BLaER1 (cell line): ENCODE measurements around the gene KSR1.

ENCODE experiments used
- H3K27ac ChIP-seq: shearing (Covaris generic); formaldehyde crosslinking; 2 replicates; pipeline ENCODE4 v1.8.1; 2022
- H3K27me3 ChIP-seq: shearing (Covaris generic); formaldehyde crosslinking; 2 replicates; pipeline ENCODE4 v1.8.1; 2022
- H3K36me3 ChIP-seq: shearing (Covaris generic); formaldehyde crosslinking; 2 replicates; pipeline ENCODE4 v1.8.1; 2022
- H3K4me1 ChIP-seq: shearing (Covaris generic); formaldehyde crosslinking; 2 replicates; pipeline ENCODE4 v1.8.1; 2022
- H3K4me2 ChIP-seq: shearing (Covaris generic); formaldehyde crosslinking; 2 replicates; pipeline ENCODE4 v1.8.1; 2022
- H3K4me3 ChIP-seq: shearing (Covaris generic); formaldehyde crosslinking; 2 replicates; pipeline ENCODE4 v1.8.1; 2022
- H3K9ac ChIP-seq: shearing (Covaris generic); formaldehyde crosslinking; 2 replicates; pipeline ENCODE4 v1.8.1; 2022
- H3K9me3 ChIP-seq: shearing (Covaris generic); formaldehyde crosslinking; 2 replicates; pipeline ENCODE4 v1.8.1; 2022
- H4K20me1 ChIP-seq: shearing (Covaris generic); formaldehyde crosslinking; 2 replicates; pipeline ENCODE4 v1.8.1; 2022
- Cebpa-rat ChIP-seq: shearing (Covaris generic); IDR thresholded peaks from 2 replicates; pipeline ENCODE4 v1.8.1; 2022

KSR1 gene

GRCh38 chr17:27577121-27577761 lies 121.0 kb downstream of the KSR1 start:
- H3K9me3 ChIP-seq = no peaks in the 10 kb centered on the region
- 0 out of 2 replicates have a peak overlapping the region, but pooled peaks have one; percentile 29 for H3K27ac ChIP-seq
- peak overlapping the region; percentile 31 for H3K4me2 ChIP-seq
- H3K36me3 ChIP-seq = no peaks in the 10 kb centered on the region
- H3K4me3 ChIP-seq = no peak overlapping the region
- TF ChIP-seq Cebpa-rat = no peak
- peaks cover 12% of the 10 kb centered on the region for H4K20me1 ChIP-seq
- no peak overlapping the region for H3K9ac ChIP-seq
- H3K4me1 ChIP-seq = peaks cover 24% of the 10 kb centered on the region
- H3K27me3 ChIP-seq = no peaks in the 10 kb centered on the region

- H3K27ac ChIP-seq = 0 out of 2 replicates have a peak overlapping the region, but pooled peaks have one; percentile 29
- H4K20me1 ChIP-seq = peaks cover 21% of the 10 kb centered on the region
- H3K4me3 ChIP-seq = no peak overlapping the region
- no peaks in the 10 kb centered on the region for H3K27me3 ChIP-seq
- TF ChIP-seq Cebpa-rat = no peak
- H3K4me1 ChIP-seq = peaks cover 33% of the 10 kb centered on the region
- no peaks in the 10 kb centered on the region for H3K36me3 ChIP-seq
- H3K4me2 ChIP-seq = no peak overlapping the region
- no peaks in the 10 kb centered on the region for H3K9me3 ChIP-seq
- no peak overlapping the region for H3K9ac ChIP-seq
Measured at GRCh38 chr17:27577884-27578717, 121.9 kb downstream of the KSR1 start.

GRCh38 chr17:27578718-27579085 lies 122.5 kb downstream of the KSR1 start:
- TF ChIP-seq Cebpa-rat = no peak
- Histone ChIP-seq H3K4me3 (no peak overlapping the region), H3K4me1 (peaks cover 38% of the 10 kb centered on the region), H3K27ac (no peak overlapping the region), H3K36me3 (no peaks in the 10 kb centered on the region), H3K4me2 (no peak overlapping the region), H3K9ac (no peak overlapping the region), H4K20me1 (peaks cover 27% of the 10 kb centered on the region), H3K9me3 (no peaks in the 10 kb centered on the region), H3K27me3 (no peaks in the 10 kb centered on the region)

GRCh38 chr17:27579304-27579703 lies 123.1 kb downstream of the KSR1 start:
- peaks cover 38% of the 10 kb centered on the region for H3K4me1 ChIP-seq
- no peak for TF ChIP-seq Cebpa-rat
- H3K4me3 ChIP-seq = no peak overlapping the region
- no peak overlapping the region for H3K4me2 ChIP-seq
- no peak overlapping the region for H3K9ac ChIP-seq
- H3K27ac ChIP-seq = no peak overlapping the region
- no peaks in the 10 kb centered on the region for H3K36me3 ChIP-seq
- no peaks in the 10 kb centered on the region for H3K27me3 ChIP-seq
- H3K9me3 ChIP-seq = no peaks in the 10 kb centered on the region
- peaks cover 33% of the 10 kb centered on the region for H4K20me1 ChIP-seq

GRCh38 chr17:27579897-27580321 lies 123.7 kb downstream of the KSR1 start:
- Histone ChIP-seq H3K9ac (no peak overlapping the region), H3K27ac (no peak overlapping the region), H3K4me2 (no peak overlapping the region), H4K20me1 (peaks cover 37% of the 10 kb centered on the region), H3K4me3 (no peak overlapping the region), H3K27me3 (no peaks in the 10 kb centered on the region), H3K9me3 (no peaks in the 10 kb centered on the region), H3K36me3 (no peaks in the 10 kb centered on the region), H3K4me1 (peaks cover 38% of the 10 kb centered on the region)
- TF ChIP-seq Cebpa-rat = no peak

- Histone ChIP-seq H3K9ac (no peak overlapping the region), H4K20me1 (peaks cover 37% of the 10 kb centered on the region), H3K4me3 (no peak overlapping the region), H3K4me2 (peak overlapping the region; percentile 90), H3K36me3 (no peaks in the 10 kb centered on the region), H3K27me3 (no peaks in the 10 kb centered on the region), H3K27ac (no peak overlapping the region), H3K4me1 (peaks cover 38% of the 10 kb centered on the region), H3K9me3 (no peaks in the 10 kb centered on the region)
- TF ChIP-seq Cebpa-rat = no peak
Measured at GRCh38 chr17:27581016-27581415, 124.8 kb downstream of the KSR1 start.

- Histone ChIP-seq H3K4me2 (peak overlapping the region; percentile 90), H4K20me1 (peaks cover 37% of the 10 kb centered on the region), H3K36me3 (no peaks in the 10 kb centered on the region), H3K4me3 (no peak overlapping the region), H3K27ac (no peak overlapping the region; the same call in 1 of the 2 replicates), H3K9me3 (no peaks in the 10 kb centered on the region), H3K27me3 (no peaks in the 10 kb centered on the region), H3K4me1 (peaks cover 27% of the 10 kb centered on the region), H3K9ac (no peak overlapping the region)
- no peak for TF ChIP-seq Cebpa-rat
Measured at GRCh38 chr17:27582696-27583095, 126.4 kb downstream of the KSR1 start.

- Histone ChIP-seq H4K20me1 (peaks cover 37% of the 10 kb centered on the region), H3K27ac (no peak overlapping the region), H3K4me1 (peaks cover 27% of the 10 kb centered on the region), H3K4me3 (no peak overlapping the region), H3K36me3 (peaks cover 4% of the 10 kb centered on the region; the same call in 1 of the 2 replicates), H3K9me3 (no peaks in the 10 kb centered on the region), H3K9ac (no peak overlapping the region), H3K27me3 (no peaks in the 10 kb centered on the region), H3K4me2 (no peak overlapping the region)
- TF ChIP-seq Cebpa-rat = no peak
Measured at GRCh38 chr17:27585153-27585681, 129.0 kb downstream of the KSR1 start.

- TF ChIP-seq Cebpa-rat = no peak
- Histone ChIP-seq H3K9ac (no peak overlapping the region), H3K4me3 (no peak overlapping the region), H3K4me2 (no peak overlapping the region), H3K9me3 (no peaks in the 10 kb centered on the region), H4K20me1 (peaks cover 37% of the 10 kb centered on the region), H3K27me3 (no peaks in the 10 kb centered on the region), H3K36me3 (peaks cover 4% of the 10 kb centered on the region; the same call in 1 of the 2 replicates), H3K27ac (no peak overlapping the region), H3K4me1 (peaks cover 27% of the 10 kb centered on the region)
Measured at GRCh38 chr17:27585792-27586191, 129.5 kb downstream of the KSR1 start.

- H4K20me1 ChIP-seq = peaks cover 35% of the 10 kb centered on the region
- no peak overlapping the region for H3K27ac ChIP-seq
- no peak overlapping the region for H3K4me3 ChIP-seq
- H3K4me2 ChIP-seq = no peak overlapping the region
- no peaks in the 10 kb centered on the region for H3K27me3 ChIP-seq
- no peak for TF ChIP-seq Cebpa-rat
- peaks cover 24% of the 10 kb centered on the region for H3K4me1 ChIP-seq
- no peak overlapping the region for H3K9ac ChIP-seq
- peaks cover 4% of the 10 kb centered on the region; the same call in 1 of the 2 replicates for H3K36me3 ChIP-seq
- H3K9me3 ChIP-seq = no peaks in the 10 kb centered on the region
Measured at GRCh38 chr17:27586203-27586721, 130.0 kb downstream of the KSR1 start.
